CD4-positive, alpha-beta T cell treated with Interleukin-10 for 1 hour (primary cell): ENCODE data around the gene TRAK2.
"Not testable (repeated sequence)": the region's sequence is repeated elsewhere in the genome, so short reads cannot be mapped to it uniquely, and the experiment has no call there.

Source experiments
- DNase-seq: peaks from one replicate; pipeline ENCODE4 v3.0.0-alpha.2; 2020

TRAK2 gene

DNA sequence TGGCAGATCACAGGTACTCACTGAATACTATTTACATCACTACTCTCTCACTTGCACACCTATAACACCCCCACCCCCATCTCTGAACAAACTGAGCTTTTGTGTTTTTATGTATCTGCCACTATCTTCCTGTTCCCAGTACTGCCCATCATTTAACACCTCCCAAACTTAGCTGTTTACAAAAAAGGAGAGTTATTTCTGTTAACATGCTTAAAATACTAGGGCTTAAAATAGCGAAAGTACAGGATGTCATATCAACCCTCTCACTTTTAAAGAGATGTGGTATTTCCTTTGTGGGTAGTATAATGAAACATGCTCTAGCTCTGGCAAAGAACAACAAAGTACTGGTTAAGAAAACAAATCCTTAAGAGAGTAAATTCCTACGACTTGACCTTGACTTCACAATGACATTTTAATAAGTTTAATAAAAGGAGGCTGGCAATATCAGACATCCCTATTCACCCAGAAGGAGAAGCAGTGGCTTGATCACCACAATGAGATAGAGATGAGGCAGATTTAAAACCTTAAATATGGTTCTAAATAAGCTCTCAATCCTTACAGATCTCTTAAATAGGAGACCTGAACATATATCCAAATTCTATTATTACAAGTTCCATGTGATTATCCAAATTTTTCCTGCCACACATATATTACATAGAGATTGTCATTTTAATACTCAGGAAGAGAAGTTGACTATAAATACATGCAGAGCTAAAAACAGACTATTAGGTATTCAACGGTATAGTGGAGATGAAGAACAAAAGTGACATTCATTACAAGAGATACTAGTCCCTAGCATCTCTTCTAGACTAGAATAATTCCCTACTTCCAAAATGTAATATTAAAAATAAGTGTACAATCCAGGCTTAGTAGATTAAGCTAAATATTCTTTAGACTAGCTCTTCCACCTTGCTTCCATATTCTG is 36.9 kb downstream of the TRAK2 start:
- peak; percentile 47 for DNase-seq

DNA sequence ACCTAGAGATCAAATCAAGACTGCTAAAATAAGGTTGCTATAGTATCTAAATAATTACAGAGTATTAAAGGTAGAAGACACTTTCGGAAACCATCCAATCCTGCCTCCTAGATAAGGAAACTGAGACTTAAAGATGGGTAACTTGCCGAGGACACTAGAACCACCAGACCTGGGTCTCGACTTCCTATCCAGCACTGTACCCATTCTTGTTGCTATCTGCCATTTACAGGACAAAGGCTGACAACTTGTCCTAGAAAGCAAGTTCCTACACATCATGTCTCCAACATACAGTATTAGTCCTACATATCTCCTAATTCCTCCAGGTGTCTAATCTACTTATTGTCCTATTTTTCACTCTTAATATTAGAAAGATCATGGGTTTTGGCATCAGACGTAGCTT is 37.7 kb downstream of the TRAK2 start:
- no peak for DNase-seq

DNA sequence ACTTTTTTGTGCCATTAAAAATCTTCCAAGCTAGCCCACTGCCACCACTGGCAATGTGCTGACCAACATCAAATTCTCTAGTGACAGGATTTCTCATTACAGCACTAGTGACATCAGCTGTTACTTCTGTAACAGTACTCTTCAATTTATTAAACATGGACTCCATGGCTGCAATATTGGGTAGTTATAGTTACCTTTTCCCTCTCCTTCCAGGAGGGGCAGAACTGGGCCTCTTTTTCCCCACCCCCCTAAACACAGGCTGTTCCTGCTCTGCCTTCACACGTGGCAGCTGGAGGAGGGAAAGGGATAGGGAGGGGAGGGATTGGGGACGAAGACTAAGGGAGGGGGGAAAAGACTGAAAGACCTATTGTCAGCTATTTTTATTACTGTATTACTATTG is 38.1 kb downstream of the TRAK2 start:
- DNase-seq = no peak

DNA sequence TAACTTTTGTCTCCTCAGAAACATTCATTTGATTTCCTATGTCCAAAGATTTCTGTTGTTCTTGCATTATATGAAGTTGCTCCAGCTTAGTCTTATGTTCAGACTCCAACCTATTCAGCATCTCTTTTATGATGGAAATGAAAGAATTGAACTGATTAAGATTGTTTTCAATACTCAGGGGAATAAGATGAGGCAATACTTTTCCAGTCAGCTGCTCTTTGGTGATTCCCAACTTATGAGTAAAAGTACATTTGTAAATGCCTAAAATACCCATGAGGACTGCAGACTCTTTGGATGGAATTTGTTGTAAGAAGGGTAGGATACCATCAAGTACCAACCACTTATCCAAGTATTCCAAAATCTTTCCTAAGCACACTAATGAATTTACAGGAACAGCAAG is 39.8 kb downstream of the TRAK2 start:
- no peak for DNase-seq

DNA sequence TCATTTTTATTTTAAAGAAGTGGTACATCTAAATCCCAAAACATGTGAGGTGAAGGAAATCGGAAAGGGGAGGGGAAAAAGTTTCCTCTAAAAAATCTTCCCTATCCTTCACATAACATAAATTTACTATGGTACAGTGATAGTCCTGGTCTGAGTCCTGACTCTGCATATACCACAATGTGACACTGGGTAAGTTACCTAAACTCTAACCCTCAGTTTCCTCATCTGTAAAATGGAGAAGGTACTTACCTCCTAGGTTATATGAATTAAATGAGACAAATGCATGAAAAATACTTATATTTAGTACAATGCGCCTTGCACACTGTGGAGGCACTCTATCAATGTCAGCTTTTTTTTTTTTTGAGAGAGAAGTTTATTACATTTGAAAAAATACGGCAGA is 42.3 kb downstream of the TRAK2 start:
- no peak for DNase-seq

DNA sequence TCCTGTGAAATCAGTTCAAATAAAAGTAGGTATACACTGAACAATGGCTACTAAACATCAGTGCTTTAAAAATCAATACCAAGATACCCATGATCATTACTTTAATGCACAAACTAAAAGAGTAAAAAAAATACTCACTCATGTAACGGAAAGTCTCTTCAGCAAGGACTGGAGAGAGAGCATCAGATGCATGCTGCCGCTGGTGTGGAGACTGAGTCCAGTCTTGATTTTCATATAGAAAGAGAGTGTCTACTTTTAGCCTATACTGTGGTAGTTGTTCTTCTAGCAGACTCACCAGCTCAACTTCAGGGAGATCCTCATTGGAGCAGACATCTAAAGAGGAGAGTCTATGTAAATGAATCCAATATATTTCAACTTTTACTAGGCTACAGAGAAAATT is 44.0 kb downstream of the TRAK2 start:
- DNase-seq = no peak

DNA sequence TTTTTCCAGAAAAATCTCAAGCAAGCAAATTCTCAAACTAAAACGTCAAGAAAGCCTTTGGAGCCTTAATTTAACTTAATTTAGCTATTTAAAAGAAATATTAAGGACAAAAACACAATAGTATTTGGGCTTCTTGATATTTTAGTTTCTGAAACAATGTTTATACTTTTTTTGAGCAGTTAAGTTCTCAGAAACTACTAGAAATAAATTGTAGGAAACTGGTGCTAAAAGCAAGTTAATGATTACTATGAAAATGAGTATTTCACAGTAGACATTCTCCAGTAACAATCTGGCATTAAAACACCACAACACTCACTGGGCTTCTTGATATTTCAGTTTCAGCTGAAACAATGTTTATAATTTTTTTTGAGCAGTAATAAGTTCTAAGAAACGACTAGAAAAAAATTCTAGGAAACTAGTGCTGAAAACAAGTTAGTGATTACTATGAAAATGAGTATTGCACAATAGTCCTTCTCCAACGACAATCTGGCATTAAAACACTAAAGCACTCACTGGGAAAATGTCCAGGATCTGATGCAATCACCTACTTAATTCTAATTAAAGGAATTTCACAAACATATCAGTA is 45.1 kb downstream of the TRAK2 start:
- DNase-seq = no peak

DNA sequence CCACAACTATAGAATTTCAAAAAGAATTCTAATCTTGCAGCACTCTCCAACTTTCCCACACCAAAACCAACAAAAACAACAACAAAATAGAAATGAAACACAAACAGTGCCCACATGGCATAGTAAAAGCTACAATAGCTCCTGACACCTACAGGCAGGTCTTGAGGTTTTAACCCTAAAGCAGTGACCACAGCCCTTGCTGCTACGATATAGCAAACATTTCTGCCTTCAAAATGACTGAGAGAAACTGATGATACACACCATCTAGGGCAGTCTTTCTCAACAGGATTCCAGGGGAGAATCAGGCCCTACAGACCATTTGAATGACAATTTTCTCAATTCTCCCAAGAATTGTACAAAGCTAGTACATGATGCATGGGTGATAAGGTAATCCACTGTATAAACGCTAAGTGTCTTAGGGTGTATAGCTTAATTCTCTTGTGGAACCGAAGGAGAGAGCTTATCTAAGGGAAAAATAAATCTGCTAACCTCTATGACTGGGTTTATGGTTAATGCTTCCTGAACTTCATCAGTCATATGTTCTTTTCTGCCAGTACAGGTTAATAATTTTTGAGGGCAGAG is 46.5 kb downstream of the TRAK2 start:
- no peak for DNase-seq

DNA sequence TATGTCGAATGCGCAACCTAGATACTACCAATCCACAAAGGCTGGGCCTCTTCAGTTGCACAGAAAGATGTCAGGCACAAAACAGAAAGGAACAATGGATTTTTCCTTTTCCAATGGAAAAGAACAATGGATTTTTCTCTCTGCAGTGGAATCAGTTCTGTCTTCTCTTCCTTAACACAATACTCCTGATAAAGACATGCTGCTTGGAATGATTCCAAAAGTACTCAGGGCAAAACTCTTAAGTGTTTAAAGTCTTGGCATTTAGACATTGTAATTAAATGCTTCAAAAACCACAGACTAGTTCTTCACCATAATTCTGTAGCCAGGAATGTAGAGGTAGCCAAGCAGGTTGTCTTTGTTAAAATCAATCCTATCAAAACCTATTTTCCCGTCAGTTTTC is 47.4 kb downstream of the TRAK2 start:
- DNase-seq = no peak

DNA sequence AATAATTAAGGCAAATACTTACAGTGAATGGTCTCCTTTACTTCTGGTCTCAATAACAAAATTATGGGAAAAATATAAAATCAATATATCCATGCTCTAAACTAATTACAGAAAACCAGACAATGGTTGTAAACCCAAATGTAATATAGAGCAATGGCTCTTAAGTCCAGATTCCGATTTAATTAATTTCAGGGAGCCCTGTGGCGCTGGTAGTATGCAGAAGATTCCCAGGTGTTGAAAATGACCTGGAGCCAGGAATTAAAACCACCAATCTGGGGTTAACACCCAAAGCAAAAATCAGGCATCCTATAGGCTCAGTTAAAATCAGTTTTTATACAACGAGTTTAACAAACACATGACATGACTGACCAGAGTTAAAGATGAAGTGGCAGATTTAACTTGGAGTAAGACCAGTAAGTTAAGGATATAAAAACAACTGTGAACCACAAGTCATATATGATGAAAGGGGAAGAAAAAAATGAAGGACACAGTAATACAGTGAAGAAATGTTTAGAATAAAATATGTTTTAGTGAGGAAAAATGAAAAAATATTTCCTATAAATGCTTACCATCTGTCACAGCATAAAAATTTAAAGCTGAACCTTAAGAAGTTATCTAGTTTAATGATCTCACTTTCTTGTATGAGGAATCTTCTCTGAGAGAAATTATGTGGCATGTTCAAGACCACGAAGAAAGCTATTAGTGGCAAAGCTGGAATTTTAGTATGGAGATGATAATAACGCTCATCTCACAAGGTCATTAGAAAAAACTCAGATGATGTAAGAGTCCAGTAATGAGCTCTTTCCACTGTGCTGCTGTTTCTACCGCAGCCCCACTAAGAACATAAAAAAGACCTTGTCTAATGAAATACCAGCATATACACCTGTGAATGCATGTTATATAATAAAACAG is 48.4 kb downstream of the TRAK2 start:
- DNase-seq = no peak

DNA sequence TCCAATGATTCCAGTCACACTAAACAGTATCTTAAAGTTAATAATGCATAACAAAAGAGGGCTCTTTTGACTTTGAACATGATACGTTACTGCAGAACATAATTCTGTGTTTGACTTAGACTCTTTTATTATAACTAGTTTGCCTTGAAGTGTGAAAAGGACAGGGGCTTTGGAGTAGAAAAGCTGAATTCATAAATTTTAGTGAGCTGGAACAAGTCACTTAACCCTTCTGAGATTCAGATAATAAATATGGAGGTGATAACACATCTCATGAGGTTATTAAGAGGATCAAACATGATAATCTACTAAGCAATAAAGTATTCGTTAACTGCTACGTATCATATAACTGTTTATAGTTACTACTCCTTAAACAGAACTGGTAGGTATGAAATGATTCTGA is 49.4 kb downstream of the TRAK2 start:
- DNase-seq = no peak

DNA sequence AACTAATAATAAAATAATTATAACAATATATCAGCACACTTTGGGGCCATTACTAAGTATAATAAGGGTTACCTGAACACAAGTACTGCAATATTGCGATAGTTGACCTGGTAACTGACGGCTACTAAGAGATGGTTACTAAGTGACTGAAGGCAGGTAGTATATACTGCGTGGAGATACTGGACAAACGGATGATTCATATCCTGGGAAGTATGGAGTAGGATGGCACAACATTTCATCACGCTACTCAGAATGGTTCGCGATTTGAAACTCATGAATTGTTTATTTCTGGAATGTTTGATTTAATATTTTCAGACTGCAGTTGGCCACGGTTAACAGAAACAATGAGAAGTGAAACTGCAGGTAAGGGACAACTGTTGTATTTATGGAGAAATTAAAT is 54.7 kb downstream of the TRAK2 start:
- no peak for DNase-seq

DNA sequence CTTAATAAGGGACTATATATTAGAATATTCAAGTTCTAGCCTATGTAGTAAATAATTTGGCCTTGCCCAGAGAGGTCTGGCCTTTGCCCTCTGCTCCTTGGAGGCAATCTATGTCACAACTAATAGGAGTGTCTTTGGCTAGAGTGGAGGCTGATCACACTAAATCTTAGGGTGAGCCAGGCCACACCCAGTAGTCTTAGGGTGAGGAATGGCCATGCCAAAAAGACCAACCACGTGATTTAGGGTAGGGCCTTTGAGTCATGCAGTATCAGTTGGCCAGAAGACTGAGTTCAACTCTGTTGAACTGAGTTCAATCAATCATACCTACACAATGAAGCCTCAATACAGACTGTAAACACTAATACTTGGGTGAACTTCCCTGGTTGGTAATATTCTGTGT is 68.1 kb downstream of the TRAK2 start:
- DNase-seq = no peak

DNA sequence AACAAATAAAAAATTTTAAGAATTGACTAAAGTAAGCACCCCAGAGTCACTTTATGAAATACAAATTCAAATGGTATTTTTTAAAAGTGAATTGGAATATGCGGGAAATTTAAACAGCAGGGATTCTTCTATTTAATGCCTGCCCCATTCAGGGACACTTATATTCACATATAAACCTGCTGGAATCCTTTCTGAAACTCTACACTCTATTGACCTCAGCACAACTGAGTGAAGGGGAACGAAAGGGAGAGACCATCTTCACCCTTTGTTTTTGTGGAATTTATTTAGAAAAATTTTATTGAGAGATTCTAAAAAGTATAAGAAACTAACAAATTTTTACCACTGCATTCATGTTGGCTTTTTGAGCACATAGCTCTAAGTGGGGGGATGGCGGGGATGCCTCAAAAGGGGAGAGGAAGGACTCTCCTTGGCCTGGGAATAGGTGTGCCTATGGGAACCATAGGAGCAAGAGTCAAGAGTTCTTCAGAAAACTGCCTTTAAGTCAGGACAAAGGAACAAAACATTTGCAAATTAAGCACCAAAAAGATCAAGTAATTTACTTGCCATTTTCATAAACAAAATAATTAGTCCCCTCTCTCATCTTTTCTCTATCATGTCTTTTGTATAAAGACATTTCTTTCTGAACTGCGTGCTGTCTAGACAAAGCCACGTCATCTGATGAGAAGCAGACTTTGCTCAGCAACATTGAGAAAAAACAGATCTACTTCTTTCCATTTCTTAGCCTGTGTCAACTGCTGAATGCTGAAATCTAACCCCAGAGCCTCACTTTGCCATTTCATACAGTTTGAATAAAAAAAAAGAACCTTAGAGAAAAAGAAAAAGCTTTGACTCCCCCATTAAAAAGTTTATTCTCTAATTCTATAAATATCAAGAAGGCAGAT is 72.5 kb downstream of the TRAK2 start:
- no peak for DNase-seq

DNA sequence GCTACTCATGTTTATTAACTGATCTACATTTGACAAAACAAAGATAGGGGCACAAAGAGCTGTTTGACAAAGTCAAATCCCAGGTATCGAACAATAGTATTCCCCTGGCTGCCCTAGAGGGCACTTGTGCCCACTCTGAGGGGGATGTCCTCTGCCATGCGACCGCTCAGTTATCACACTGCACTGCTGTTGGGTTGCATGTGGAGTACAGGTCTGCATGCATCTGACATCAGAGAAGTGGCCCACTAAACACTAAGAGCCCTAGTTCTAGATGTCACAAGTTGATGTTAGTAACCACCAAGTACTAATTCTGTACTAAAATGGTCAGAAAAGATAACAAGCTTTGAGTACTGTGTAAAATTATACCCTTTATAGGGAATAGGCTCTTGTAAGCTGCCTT is 74.0 kb downstream of the TRAK2 start:
- DNase-seq = no peak

DNA sequence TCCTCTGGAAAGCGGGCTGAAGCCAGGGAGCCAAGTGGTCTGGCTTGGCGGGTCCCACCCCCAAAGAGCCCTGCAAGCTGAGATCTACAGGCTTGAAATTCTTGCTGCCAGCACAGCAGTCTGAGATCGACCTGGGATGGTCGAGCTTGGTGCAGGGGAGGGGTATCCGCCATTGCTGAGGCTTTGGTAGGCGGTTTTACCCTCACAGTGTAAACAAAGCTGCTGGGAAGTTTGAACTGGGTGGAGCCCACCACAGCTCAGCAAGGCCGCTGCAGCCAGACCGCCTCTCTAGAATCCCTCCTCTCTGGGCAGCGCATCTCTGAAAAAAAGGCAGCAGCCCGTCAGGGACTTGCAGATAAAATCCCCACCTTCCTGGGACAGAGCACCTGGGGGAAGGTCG is 81.5 kb downstream of the TRAK2 start:
- no peak for DNase-seq

DNA sequence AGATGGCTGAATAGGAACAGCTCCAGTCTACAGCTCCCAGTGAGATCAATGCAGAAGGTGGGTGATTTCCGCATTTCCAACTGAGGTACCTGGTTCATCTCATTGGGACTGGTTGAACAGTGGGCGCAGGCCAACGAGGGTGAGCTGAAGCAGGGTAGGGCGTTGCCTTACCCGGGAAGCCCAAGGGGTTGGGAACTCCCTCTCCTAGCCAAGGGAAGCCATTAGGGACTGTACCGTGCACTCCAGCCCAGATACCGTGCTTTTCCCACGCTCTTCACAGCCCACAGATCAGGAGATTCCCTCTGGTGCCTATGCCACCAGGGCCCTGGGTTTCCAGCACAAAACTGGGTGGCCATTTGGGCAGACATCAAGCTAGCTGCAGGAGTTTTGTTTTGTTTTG is 81.9 kb downstream of the TRAK2 start:
- DNase-seq = not testable (repeated sequence)

DNA sequence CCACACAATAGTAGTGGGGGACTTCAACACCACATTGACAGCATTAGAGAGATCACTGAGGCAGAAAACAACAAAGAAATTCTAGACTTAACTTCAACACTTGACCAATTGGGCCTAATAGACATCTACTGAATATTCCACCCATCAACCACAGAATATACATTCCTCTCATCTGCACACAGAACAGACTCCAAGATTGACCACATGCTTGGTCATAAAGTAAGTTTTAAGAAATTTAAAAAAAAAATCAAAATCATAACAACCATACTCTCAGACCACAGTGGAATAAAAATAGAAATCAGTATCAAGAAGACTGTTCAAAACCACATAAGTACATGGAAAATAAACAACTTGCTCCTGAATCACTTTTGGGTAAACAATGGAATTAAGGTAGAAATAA is 85.1 kb downstream of the TRAK2 start:
- no peak for DNase-seq

DNA sequence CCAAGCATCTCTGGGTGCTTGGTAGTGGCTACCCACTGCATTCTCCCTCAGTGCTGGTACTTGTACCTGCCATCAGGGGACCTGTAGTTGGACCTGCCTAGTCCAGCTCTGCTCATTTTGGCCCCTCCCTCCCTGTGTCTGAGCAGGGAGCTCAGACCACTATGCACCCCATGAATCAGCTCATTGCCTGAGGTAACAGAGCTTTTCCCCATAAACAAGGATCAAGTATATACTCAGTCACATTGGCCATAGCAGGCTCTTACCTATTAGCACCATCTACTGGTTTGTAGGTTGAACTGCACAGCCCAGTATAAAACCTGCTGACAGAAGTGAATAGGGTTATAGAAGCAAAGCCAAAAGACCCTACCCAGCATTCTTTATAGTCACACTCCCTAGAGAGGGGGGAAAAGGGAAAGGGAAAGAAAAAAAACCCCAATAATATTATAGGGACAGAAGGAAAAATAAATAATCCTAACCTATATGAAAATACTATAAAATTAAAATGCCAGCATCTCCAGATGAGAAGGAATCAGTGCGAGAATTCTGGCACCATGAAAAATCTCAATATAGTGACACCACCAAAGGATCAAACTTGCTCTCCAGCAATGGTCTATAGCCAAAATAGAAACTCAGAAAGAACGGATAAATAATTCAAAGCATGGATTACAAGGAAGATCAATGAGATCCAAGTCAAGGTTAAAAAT is 87.2 kb downstream of the TRAK2 start:
- peak; percentile 74 for DNase-seq

DNA sequence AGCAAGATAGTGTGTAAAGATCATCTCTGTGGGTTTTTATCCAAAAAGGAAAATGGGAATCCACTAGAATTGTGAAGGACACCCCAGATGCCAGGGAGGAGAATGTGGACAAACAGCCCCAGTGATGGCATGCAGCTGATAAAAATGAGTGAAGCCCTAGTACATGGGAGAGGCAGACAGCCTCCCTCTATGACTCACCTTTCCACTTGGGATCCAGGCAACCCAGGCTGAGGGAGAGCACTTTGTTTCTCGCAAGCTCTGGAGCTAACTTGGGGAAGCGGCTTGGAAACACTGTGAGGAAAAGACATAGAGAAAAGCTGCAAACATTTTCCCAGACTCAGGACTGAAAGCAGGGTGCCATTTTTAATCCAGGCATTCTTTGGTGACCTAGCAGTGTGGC is 88.9 kb downstream of the TRAK2 start:
- no peak for DNase-seq

DNA sequence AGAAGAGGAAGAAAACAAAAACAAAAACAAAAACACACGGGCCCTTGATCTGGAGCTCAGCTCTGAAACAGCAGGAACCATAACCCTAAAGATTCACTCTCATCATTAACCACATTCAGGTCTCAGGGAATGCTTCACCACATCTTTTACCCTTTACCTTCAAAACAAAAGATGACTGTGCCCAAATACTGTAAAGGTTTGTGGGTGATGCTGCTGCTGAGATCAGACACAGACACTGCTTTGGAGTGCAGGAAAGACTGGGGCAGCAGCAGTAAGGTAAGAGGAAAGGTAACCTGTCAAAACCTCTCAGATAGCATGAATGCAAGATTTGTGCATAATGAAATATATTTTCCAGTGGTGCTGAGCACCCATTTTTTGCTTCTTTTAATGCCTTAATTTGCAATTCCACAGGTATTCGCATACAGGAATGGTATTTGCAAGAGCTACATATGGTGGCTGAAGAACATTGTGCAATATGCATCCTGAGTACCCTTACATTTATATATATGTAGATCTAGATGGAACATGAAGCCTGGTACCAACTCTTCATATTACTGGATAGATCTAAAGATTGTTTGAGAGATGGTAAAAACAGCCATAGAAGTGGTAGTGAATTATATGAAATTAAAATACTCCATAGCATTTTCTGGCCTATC is 90.1 kb downstream of the TRAK2 start:
- no peak for DNase-seq
